Raji (cell line): ENCODE results near the gene TUT7.

Experiments used
- POLR2A ChIP-seq: IDR thresholded peaks from 2 replicates; pipeline ENCODE4 v1.6.1; 2011; ENCODE audit warnings: low read depth, low read length, control low read depth; ENCODE audit not compliant: insufficient read depth

Gene TUT7

DNA sequence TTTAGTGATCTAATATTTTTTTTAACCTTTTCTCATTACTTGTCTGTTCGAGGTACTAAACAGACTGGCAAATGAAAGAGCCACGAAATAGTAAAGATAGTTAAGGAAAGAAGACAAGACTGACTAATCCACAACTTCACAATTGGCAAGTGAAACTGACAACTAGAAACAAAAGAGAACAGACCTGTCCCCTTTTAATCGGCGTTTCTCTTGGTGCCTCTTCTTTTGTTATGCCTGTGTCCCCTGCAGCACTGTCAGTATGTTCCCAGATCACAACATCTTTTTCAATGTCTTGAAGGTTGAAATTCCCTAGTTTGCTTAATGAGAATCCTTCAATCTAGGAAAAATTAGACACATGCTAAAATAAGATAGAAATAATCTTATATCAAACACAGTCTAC lies 26.1 kb downstream of the TUT7 start:
- no peak for TF ChIP-seq POLR2A

DNA sequence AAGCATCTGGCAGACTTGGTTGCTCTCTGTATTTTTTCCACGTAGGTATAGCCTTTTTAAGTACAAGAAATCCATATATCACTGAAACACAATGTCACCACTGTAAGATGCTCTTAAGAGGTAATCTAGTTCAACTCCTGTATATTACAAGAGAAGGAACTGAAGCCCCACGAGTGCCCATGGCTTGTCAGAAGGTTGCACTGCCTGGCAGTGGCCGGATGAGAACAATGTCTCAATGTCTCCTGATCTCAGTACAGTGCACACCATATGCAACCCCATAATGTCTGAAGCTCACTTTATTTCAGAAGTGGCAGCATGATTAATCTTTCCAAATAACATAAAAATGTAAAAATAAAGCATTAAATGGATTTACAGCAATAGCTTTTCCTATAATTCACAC lies 27.7 kb downstream of the TUT7 start:
- no peak for TF ChIP-seq POLR2A

DNA sequence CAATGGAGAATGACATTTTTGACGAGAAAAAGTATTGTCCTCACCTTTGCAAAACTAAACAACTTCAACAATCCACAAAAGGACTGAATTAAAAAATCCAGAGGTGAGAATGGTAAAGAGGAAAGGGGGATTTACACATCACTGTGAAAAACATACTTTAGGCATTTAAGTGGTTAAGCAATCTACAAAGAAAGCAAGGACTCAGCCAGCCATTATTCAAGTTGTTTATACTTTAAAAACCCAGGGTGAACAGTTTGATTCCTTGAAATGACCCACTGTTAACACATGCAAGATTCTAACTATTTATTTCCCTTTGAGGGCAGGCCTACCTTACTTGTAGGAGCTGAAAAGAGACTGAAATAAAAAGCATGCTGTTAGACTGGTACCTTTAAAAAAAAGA lies 29.3 kb downstream of the TUT7 start:
- no peak for TF ChIP-seq POLR2A

DNA sequence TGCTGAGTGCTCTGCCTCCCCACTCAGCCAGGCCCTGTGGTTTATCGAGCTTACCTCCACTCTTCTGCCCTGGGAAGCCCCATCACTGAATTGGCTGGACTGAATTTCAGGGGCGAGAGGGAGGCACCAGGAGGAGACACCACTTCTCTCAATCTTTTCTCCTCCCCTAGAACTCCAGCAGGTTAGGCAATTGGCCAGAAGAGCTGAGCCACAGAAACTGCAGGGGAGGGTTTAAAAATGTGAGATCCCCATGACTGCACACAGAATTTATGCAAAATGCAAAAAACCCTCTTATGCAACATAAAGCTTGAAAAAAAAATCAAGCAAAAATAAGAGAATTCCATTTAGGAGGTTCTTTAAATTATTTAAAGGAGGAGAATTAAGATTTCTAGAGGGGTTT lies 29.9 kb downstream of the TUT7 start:
- no peak for TF ChIP-seq POLR2A

DNA sequence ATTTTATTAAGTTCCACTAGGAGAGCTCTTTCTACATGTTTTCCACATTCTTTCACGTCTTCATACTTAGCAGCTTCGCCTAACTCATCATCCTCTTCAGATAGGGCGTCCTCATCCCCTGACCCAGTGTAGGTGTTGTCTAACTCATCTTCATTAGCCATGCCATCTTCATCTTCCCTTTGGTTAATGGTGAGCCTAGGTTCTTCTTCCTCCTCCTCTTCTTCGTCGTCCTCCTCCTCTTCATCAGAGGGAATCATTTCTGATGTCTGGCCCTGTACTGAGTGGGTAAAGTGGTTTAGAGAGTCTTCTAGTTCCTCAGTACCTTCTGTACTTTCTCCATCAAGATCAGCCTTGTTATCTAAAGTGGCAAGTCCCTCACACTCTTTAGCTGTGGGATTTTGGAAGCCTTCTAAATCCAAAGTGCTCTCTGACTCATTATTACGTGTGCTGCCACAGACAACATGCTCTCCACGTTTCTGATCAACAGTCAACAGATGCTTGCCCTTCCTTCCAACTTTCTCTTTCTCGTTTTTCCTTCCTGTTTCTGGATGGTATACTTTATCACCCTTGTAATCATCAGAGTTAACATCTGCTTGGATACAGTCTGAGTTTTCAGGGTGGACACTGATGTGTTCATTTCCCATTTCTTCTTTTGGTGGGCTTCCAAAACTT lies 31.1 kb downstream of the TUT7 start:
- TF ChIP-seq POLR2A: no peak

DNA sequence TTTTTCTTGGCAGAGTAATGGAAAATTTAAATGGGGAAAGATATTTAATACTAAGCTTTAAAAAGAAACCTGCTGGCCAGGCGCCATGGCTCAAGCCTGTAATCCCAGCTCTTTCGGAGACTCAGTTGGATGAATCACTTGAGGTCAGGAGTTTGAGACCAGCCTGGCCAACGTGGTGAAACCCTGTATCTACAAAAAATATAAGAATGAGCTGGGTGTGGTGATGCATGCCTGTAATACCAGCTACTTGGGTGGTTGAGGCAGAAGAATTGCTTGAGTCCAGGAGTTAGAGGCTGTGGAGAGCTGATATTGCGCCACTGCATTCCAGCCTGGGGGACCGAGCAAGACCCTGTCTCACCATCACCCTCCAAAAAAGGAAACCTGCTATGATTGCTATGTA lies 32.8 kb downstream of the TUT7 start:
- no peak for TF ChIP-seq POLR2A

DNA sequence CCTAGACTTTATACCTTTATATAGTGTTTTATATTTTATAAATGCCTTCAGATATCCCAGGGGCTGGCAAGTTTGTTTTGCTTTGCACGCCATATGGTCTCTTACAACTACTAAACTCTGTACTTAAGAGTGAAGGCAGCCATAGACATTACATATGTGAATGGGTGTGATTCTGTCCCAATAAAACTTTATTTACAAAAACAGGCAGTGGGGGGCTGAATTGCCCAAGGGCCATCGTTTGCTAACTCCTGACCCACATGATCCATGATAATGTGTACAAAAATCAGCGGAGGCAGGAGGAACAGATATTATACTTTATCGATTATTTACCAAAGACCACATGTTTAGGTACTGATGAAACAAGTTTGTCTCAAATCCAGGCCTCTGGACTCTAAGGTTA lies 36.0 kb downstream of the TUT7 start:
- no peak for TF ChIP-seq POLR2A

DNA sequence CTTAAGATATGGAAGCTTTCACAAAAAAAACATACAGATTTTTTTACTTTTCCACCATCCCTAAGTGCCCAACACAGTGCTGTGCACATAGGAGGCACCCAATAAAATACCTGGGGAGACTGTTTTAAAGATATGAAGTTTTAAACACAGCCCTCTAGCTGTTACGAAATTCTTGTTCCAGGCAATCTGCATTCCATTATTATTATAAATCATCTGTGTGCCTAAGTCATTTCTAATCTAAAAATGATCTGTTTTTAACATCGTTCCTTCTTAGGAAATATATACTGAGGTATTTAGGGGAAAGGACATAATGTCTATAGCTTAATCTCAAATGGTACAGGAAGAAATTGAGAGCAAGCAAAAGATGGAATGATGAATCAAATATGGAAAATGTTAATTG lies 39.1 kb downstream of the TUT7 start:
- TF ChIP-seq POLR2A: no peak

DNA sequence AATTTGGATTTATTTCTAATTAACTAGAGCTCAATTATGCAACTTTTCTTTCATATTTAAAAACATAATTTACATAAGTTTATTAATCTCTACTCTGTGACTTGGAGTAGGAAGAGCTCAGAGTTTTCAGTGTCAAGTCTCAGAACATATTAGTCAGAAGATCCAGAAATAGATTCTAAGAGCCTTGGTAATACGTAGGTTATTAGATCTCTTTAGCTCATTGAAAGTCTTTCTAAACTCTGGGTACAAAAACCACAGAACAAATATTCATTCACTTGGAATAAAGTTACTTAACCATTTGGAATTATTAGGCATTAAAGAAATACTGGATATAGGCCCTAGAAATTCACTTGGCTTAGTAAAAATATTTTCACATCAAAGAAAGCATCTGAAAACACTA lies 45.5 kb downstream of the TUT7 start:
- no peak for TF ChIP-seq POLR2A

DNA sequence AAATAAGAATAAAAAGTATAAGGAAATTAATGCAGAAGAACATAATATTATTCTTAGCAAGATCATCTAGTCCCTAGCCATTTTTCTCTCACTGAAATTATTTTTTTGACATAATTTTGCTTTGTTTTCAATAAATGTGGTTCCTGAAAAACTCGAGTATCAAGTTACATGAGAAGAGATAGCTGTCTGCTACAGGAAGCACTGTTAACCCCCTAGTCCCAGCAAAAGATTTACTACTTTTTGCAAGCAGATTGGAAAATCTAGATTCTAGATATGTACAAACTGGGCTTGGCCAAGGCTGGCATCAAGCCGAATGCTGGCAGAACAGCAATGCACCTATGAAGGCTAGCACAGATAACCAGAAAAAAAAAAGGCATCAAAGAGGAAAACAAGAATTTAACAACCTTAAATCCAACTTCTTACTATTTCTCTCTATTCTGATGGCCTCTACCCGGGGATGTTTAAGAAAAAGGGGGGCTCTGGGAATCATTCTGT lies 49.9 kb downstream of the TUT7 start:
- TF ChIP-seq POLR2A: no peak

DNA sequence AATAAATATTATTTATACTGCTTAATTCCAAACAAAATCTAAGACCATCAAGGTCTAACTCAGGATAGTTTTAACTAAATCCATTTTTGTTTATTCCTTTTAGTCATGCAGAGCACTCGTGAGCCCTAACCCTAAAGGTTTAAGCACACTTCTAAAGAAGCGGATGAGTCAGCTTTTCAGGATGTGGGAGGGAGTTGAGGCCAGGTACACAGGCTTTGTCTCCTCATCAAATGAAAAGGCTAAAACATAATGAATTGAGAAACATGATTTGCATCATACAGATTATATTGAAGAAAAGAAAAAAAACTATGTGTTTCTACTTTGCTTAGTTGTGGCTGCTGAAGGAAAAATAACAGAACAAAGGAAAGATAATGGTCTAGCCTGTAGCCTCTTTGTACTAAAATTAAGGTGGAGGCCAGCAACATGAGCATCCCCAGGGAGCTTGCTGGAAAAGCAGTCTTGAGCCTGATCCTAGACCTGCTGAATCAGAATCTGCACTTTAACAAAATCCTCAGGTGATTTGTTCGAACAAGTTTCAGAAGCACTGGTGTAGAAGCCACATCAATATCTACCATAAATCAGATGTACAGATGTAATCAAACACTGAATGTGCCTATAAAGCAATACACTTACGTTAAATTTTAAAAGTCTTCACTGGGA lies 50.8 kb downstream of the TUT7 start:
- TF ChIP-seq POLR2A: no peak

DNA sequence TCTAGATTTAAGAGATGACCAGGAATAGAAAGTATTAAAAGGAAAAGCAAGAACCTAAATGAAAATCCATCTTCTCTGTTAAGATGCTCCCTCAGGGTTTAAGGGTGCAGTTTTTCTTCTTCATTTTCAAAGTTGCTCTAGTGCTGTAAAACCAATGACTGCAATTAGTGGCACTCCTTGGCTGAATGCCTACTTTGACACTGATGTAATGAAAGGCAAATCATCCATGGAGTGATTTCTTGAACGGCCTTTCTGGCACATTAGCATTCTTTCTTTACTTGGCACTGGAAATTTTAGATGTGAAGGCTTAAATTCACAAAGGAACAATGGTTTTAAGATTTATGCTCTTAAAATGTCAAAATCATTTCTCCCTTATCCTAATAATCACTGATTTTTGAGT lies 52.5 kb downstream of the TUT7 start:
- TF ChIP-seq POLR2A: no peak

DNA sequence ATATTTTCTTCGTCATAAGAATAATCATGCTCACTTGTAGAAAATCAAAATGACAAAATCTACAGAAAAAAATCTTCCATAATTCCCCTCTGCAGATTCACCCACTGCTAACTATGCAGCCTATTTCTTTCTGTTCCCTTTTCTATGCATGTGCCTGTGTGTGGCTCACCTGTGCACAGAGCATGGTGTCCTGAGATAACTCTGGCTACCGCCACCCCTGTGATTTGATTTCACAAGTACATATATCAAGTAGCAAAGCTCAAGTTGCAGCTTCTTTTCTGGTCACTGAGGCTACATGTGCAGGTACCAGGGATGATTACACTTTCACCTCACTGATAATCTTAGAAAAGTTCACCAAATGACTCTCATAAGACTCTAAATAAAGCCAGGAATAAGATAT lies 53.5 kb downstream of the TUT7 start:
- TF ChIP-seq POLR2A: no peak

DNA sequence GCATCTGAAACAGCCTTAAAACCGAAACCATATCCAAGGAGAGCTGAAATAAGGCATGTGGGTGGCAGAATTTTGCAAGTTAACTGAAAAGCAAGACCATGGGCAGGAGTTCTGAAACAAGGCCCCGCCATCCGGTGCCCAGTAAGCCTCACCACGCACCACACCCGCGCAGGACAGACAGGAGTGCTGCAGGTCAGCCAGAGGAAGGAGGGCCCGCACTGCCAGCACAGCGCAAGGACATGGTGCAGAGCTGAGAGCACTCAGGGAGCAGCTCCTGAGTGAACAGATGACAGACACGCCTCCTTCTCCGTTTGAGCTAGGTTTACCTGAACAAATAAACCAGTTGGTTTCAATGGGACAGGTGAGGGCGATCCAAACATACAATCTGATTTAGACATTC lies 55.3 kb downstream of the TUT7 start:
- TF ChIP-seq POLR2A: no peak

DNA sequence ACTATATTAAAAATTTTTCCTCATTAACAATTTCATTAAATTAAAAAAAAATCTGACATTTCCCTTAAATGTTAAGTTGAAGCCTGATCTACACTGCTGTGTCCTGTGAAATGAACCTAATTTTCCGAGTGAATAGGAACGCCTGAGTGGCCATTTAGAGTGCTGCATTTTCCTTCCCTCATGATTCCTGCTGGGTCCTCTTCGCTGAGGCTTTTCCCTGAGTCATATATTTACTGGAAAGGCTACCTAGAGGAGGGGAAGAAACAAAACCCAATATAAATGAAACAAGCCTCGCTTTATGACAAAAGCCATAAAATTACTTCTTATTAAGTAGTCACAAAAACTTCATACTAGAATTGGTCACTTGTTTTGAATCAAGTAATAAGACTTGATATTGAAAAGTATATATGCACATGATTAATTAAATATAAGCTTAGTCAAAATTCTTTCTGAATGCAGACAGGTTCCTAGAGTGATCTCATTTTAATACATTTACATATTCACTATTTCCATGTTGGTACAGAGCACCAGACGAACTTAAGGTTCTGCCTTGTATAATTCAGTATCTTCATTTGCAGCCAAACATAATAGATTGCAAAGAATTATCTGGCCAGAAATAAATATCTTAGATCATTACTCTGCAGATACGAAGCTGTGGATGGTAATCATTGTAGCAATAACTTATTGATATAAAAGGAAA lies 65.6 kb downstream of the TUT7 start:
- TF ChIP-seq POLR2A: no peak

DNA sequence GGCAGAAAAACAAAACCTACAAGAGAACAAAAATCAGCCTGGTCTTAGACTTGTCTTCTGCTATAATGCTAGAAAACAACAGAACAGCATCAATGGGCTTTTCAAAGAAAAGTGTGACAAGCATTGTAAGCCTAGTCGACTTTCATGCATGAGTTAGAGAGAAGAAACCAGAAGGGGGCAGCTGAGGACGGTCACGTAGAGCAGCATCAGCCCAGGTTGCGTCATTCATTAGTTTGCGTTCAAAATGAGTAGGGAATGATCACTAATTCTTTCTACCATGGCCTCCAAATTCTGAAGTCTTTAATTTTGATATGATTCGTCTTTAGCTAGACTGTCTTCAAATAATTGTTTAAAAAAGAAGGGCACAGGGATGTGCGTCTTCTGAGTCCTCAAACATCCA lies 67.2 kb downstream of the TUT7 start:
- TF ChIP-seq POLR2A: no peak
